ENCODE data around the gene GNAZ. TPM values are rescaled to one million over a fixed set of nuclear protein-coding genes. Genes with fewer than 3 reads are reported as not detected.

Gene GNAZ
- total RNA-seq, 1 experiment from 2014 or later: 0.48 TPM

DNA sequence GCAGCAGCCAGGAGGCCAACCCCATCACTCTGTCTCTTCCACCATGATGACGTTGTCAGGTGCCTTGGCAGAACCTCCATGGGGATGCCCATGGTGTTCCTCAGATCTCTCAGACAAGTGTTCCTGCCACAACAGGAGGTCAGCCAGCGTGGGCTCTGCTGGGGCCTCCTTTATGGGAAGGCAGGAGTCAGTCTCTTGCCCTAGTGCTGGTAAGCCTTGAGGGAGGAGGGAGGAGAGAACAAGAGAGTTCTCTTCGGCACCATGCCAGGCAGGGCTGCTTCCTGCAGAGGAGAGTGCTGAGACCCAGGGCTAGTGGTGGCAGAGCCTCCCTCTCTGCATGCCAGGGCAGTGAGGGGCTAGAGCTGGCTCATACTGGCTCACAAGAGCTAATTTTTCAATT lies 32.5 kb downstream of the GNAZ start:
- intact Hi-C loops (cut with micrococcal nuclease; ENCODE audit: unreplicated experiment): loop anchor here (10.0 kb wide), 1 partner anchor 258 kb away; no protein-coding TSS in a partner anchor
- TF ChIP-seq CTCF (IDR thresholded peaks at IDR 0.05; ENCODE audit: insufficient read depth in 1 of 2, low read depth in 1 of 2, low read length in 1 of 2, severe bottlenecking in 1 of 2, unreplicated experiment in 1 of 2): no peak
- Mint-ChIP-seq H3K27me3 (ENCODE audit: insufficient read depth, unreplicated experiment) (no peaks in the 10 kb centered on the region), H3K27ac (ENCODE audit: unreplicated experiment) (no peak overlapping the region), H3K4me1 (ENCODE audit: low read depth, unreplicated experiment) (no peaks in the 10 kb centered on the region), H3K36me3 (ENCODE audit: insufficient read depth, unreplicated experiment) (no peaks in the 10 kb centered on the region), H3K9me3 (ENCODE audit: unreplicated experiment) (no peaks in the 10 kb centered on the region), H3K4me3 (ENCODE audit: unreplicated experiment) (no peak overlapping the region)
- no peak overlapping the region for H3K4me3 ChIP-seq (ENCODE audit: low read depth, low read length)
- CTCF ChIA-PET: no interaction called here
- H3K9me3 ChIP-seq: no peaks in the 10 kb centered on the region
- no peaks in the 10 kb centered on the region for H3K36me3 ChIP-seq (ENCODE audit: control insufficient read depth, insufficient read depth, low read length)
- no peaks in the 10 kb centered on the region for H3K4me1 ChIP-seq
- POLR2A ChIA-PET: no interaction called here
- DNase-seq: no peak
- no peaks in the 10 kb centered on the region for H3K27me3 ChIP-seq (replicated peaks; ENCODE audit: control insufficient read depth, insufficient read depth, low read length)
- BruUV-seq (replicated peaks): no TSS peak

DNA sequence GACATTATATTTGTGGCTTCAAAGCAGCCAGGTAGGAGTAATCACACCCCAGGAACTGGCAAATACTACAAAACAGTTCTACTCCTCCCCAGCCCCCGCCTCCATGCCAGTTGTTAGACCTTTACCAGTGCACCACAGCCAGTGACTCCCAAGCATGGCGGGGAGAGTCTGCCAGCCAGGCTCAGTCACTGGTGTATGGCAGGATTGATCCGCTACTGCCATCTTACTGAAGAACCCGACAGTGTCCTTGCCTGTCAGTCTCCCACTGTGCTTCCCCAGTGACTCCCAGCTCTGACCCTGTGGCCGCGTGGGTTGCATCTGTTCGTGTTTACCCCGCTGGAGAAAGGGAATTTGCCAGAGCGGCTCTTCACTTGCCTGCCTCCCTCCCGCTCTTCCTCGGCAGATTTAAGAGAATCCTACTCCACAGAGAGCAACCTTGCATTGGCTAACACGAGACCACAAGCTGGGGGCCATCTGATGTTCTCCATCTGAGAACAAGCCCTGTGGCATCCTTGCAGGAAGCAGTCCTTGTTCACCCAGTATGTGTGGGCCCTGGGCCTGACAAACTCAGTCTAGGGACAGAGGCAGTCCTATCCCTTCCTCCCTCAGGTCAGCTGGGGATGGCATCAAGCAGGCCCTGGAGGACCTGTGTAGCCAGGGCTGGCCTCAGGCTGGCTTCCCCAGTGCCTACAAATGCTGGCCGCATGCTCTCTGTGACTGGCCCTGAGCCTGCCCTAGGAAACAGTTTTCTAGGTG lies 33.1 kb downstream of the GNAZ start:
- BruUV-seq (replicated peaks): no TSS peak
- ChIA-PET CTCF (no interaction called here), POLR2A (no interaction called here)
- Histone ChIP-seq H3K36me3 (ENCODE audit: control insufficient read depth, insufficient read depth, low read length) (no peaks in the 10 kb centered on the region), H3K4me3 (ENCODE audit: low read depth, low read length) (no peak overlapping the region), H3K9me3 (no peaks in the 10 kb centered on the region), H3K4me1 (no peaks in the 10 kb centered on the region), H3K27me3 (replicated peaks; ENCODE audit: control insufficient read depth, insufficient read depth, low read length) (no peaks in the 10 kb centered on the region)
- Mint-ChIP-seq H3K4me1 (ENCODE audit: low read depth, unreplicated experiment) (no peaks in the 10 kb centered on the region), H3K27ac (ENCODE audit: unreplicated experiment) (no peak overlapping the region), H3K36me3 (ENCODE audit: insufficient read depth, unreplicated experiment) (no peaks in the 10 kb centered on the region), H3K4me3 (ENCODE audit: unreplicated experiment) (no peak overlapping the region), H3K9me3 (ENCODE audit: unreplicated experiment) (no peaks in the 10 kb centered on the region), H3K27me3 (ENCODE audit: insufficient read depth, unreplicated experiment) (no peaks in the 10 kb centered on the region)
- TF ChIP-seq CTCF (IDR thresholded peaks at IDR 0.05; ENCODE audit: insufficient read depth in 1 of 2, low read depth in 1 of 2, low read length in 1 of 2, severe bottlenecking in 1 of 2, unreplicated experiment in 1 of 2): no peak
- intact Hi-C loops (cut with micrococcal nuclease; ENCODE audit: unreplicated experiment): loop anchor here (10.0 kb wide), 1 partner anchor 259 kb away; no protein-coding TSS in a partner anchor
- no peak for DNase-seq

DNA sequence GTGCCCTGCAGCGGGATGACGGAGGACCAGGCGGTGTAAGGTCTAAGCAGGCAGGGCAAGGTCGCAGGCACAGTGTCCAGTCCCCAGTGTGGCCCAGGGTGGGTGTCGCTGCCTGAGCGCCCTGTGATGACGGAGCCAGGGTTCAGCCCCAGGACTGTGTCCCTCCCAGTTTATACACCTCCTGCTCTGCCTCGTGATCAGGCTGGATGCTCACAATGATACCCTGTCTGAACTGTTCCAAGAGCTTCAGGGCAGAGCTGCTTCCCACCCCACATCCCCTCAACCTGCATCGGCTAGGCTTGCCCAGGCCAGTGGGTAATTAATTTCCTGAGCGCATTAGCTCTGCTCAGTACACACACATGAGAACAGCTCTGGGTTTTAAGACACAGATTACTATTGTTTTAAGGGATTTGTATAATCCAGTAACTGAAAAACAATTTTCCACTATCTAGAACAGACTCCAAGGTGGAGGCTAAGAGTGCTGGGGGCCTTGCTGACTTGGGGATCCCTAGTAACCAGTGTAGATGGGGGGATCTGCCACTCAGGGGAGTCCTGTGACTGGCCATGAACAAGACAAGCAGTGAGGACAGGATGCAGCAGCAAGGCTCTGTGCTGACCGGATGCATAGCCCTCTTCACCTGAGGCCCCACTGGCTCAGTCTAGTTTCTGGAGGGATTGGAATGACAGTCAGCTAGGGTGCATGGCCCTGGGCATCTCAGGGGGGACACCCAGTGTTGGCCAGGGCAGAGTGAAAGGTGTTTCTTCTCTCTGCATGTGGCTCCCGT lies 34.1 kb downstream of the GNAZ start:
- H3K36me3 Mint-ChIP-seq (ENCODE audit: insufficient read depth, unreplicated experiment): no peaks in the 10 kb centered on the region
- CTCF ChIA-PET: no interaction called here

More for the DNA sequence above, 34.1 kb downstream of the GNAZ start:
- DNase-seq: no peak
- POLR2A ChIA-PET: no interaction called here
- Histone ChIP-seq H3K36me3 (ENCODE audit: control insufficient read depth, insufficient read depth, low read length) (no peaks in the 10 kb centered on the region), H3K4me3 (ENCODE audit: low read depth, low read length) (no peak overlapping the region), H3K9me3 (no peaks in the 10 kb centered on the region), H3K4me1 (no peaks in the 10 kb centered on the region), H3K27me3 (replicated peaks; ENCODE audit: control insufficient read depth, insufficient read depth, low read length) (no peaks in the 10 kb centered on the region)
- BruUV-seq (replicated peaks): no TSS peak
- intact Hi-C loops (cut with micrococcal nuclease; ENCODE audit: unreplicated experiment): loop anchor here (10.0 kb wide), 1 partner anchor 260 kb away; no protein-coding TSS in a partner anchor
- no peaks in the 10 kb centered on the region for H3K9me3 Mint-ChIP-seq (ENCODE audit: unreplicated experiment)
- no peaks in the 10 kb centered on the region for H3K27me3 Mint-ChIP-seq (ENCODE audit: insufficient read depth, unreplicated experiment)
- H3K4me1 Mint-ChIP-seq (ENCODE audit: low read depth, unreplicated experiment): no peaks in the 10 kb centered on the region
- TF ChIP-seq CTCF (IDR thresholded peaks at IDR 0.05; ENCODE audit: insufficient read depth in 1 of 2, low read depth in 1 of 2, low read length in 1 of 2, severe bottlenecking in 1 of 2, unreplicated experiment in 1 of 2): no peak
- no peak overlapping the region for H3K4me3 Mint-ChIP-seq (ENCODE audit: unreplicated experiment)
- H3K27ac Mint-ChIP-seq (ENCODE audit: unreplicated experiment): no peak overlapping the region
